Tongue (tissue), 2 donors: ENCODE results near the gene SNED1. TPM values are rescaled to one million over a fixed set of nuclear protein-coding genes. Genes with fewer than 3 reads are reported as not detected.
"Not testable (repeated sequence)": the region's sequence is repeated elsewhere in the genome, so short reads cannot be mapped to it uniquely, and the experiment has no call there.

Source experiments
- DNase-seq: peaks from one replicate; pipeline ENCODE4 v3.0.0-alpha.2; 2015
- total RNA-seq: library from RNA; depleted of rRNA; stranded (reverse); fragments of >200 nt; gene quantifications from one replicate; pipeline ENCODE4 v1.2.3, GENCODE V29; 2014

SNED1 gene
- total RNA-seq, 1 donor from 2014 or later, result 15.0 TPM

DNA sequence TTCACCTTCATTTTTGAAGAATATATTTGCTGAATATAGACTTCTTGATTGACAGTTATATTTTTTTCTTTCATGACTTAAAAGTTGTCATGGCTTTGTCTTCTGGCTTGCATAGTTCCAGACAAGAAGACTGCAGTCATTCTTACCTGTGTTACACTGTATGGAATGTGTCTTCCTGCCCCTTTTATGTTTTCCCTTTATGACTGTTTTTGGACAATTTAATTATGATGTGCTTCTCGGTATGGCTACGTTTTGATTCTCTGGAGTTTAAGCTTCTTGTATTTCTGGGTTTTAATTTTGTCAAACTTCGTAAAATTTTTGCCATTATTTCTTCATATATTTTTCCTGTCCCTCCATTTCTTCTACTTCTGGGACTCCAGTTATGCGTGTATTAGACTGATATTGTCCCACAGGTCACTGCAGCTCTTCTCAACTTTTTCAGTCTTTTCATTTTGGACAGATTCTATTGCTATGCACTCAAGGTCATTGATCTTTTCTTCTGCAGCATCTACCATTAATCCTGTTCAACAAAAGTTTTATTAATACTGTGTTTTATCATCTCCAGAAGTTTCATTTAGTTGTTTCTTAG lies 86.5 kb downstream of the SNED1 start:
- DNase-seq, result no peak

DNA sequence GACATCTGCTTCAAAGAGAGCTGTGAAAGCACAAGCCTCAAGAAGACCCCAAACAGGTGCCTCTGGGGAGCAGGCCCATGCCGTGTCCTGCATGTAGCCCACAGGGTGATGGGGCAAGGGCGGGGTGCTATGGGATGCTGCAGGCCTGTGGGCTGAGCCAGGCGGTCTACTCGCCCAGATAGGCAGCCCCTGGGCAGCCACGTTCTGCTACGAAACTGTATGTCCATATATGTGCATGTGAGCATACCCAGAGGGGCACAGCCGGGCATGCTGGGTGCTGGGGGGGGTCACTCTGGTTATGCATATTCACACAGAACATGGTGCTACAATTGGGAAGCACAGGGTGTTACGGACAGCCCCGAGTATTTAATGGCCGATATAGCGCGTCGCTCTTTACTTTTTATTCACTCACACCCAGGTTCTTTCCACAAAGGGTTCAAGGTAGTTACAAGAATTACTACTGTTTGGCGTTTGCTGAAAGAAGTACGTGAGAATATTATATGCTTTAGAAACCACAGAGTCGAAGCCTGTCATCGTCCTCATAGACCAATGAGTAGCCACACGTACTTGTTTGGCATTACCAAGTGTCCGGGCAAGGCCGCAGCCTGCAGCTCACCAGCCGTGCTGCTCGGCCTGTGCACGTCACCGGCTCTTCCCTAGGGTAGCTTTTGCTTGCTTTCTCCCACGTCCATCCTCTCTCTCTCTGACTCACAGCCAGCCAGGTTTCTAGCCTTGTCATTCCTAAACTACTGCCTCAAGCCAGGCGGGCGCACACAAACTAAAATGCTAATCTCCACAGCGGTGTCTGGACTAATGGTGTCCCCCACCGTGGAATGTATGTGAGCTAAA lies 89.2 kb downstream of the SNED1 start:
- no peak for DNase-seq

DNA sequence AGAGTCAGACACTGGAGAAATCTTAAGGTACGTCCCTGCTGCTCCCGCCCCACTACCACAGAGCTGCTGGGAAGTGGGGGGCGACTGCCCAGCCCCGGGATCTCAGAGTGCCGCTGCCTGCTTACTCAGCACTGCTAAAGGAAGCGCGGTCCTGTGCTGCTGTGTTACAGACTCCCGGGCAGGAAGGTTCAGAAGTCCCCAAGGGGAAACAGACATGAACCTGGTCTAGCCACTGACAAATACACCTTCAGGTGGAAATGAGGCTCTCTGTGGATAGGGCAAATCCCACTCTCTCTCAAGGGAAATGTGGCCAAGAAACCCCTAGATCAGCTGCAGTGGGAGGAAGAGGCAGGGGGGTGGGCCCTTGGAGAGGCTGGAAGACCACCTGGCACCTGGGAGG lies 90.0 kb downstream of the SNED1 start:
- DNase-seq, result no peak

DNA sequence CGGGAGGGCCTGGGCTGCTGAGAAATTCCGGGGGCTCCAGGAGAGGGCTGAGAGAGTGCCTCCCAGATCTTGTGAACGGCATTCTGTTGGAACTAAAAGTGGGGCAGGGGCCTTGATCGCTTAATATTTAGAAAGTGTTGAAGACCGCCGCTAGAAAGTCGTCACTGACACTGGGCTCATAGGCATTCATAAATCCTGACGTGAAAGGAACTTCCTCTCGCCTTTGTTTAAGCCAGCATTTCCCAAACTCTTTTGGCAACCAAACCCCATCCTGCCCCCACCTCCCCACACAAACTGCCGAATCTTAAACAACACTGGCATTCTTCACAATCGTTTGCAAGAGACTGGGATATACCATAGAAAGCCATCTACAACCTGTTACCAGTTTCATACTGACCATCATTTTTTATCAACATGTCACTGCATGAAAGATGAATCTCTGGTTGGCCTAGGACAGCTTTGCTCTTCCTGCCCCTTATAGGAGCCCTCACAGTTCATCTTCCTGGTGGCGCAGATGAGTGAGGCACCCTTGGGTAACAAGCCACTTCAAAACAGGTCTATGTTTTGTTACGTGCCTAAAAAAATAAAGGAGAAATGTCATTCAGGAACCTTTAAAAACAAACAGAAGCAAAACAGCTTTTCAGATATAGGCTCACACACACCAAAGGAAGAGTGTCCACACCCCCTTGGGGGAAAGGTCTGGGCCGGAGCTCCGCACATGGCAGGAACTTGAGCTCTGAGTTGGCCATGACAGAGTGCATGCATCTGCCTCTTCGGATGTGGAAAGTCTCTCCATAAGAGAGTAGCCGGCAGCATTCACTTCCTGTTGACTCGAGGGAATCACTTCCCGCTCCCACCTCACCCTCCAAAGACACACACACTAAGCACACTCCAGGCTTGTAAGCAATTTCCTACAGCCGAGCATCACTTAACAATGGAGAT lies 90.6 kb downstream of the SNED1 start:
- no peak for DNase-seq

DNA sequence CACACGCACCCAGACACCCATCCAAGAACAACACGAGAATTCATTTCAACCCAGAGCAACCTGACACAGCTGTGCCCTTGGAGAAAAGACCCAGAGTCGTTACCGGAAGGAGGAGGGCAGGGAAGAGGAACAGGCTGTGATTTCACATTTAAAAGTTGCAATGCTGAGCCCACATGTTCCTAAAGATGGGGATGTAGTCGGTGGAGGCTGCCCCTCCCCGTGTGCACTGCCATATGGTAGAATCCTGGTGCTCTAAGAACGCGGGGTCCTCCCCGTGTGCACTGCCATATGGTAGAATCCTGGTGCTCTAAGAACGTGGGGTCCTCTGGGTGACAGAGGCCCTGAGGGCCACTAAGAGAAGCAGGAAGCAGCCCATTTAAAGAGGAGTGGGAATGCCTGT lies 92.8 kb downstream of the SNED1 start:
- DNase-seq, result no peak

DNA sequence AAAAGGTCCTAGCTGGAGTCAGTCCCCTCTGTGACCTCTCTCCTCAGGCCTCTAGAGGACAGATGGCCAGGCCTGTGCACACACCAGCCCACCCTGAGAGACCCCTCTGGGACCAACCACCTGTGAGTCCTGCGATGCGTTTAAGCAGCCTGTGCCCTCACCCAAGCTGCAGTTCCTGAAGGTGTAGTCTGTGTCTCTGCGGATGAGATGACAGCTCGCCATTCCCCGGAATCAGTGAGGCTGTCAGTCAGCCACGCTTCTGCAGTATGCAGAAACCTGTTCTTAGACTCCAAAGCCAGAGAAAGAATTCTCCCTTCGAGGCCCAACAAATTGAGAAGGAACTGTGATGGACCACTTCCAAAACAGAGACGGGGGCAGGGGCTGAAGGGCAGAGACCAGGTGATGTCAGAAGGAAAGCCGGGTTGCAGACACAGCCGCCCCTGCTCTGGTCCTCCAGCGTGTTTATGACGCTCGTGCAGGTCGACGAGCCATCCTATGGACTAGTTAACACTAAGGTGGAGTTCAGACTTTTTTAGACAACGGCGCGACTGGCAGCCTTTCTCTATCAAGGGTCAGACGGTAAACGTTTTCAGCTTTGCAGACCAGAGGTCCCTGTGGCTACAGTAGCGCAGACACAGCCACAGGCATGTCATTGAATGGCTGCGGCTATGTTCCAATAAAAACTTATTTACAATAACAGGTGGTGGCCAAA lies 93.5 kb downstream of the SNED1 start:
- DNase-seq, result no peak

DNA sequence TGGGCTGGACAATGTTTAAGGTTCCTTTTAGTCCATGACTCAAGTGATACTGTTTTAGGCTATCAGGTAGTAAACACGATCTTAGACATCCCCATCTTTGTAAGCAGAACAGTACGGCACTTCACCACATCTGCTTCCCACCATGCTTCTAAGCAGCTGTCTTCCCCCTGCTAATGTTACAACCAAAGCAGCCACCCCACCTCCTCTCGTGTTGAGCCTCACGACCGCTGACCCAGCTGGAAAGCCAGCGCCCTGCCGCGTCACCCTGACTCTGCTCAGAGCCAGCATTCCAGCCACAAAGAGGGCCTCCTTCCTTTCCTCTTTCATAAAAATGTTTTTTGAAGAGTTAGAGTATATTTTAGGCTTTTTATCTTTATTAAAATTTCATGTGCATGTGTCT lies 94.3 kb downstream of the SNED1 start:
- DNase-seq, result no peak

DNA sequence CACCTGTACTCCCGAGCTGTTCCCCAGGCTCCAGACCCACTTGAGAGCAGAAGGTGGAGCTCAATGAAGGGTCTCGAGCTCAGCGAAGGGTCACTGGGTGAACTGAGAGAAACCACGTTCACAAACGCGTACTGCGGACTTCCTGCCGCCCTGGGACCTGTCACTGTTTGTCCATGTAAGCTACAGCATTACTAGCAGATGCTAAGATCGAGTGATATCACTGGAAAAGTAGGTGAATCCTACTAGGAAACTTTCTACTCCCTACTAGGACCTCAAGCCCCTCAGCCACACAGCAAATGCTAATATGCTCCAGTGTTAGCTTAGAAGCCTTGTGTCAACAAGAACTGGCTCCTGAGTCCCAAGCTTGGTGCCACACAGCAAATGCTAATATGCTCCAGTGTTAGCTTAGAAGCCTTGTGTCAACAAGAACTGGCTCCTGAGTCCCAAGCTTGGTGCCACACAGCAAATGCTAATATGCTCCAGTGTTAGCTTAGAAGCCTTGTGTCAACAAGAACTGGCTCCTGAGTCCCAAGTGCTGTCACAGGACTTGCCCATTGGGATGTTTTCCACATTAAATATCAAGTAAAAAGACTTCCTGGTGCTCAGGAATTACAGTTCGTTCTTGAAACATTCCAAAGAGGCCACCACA lies 94.8 kb downstream of the SNED1 start:
- DNase-seq, result not testable (repeated sequence)

DNA sequence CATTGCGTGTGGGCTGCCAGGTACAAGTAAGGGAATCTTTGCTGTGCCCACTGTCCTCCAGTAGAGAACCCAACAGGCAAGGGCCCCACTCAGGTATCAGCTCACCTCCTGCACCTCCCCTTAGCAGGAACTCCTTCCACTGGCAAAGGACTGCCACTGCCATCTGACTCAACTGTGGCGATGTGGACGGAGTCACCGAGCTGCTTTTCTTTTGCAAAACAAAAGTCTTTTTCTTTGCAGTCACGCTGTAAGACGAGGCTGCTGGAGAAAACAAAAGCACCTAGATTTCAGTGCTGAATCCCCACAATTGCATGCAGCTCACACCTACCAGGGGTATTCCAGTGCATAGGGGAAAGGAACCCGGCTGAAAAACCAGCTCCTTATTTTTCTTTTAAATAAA lies 95.8 kb downstream of the SNED1 start:
- no peak for DNase-seq

DNA sequence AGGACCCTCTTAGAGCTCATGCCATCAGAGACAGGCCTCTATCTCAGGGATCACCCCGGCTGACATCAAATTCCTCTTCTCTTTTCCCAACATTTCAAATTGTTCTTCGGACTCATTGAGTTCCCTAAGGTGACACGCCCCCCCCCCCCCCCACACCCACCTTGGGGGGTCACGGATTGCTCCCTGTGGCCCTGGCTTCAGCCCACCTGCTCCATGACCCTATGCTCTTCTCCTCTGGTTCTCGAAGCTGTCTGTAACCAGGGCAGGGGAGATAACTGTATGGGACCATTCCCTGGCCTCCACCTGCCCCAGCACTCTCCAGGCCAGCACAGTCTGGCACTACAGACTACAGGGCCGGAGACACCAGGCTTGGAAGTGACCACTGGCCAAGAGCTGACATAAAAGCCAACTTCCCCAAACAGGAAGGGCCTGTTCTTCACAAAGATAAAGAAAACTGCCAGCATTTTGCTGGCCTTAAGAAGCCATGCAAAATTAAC lies 96.6 kb downstream of the SNED1 start:
- no peak for DNase-seq

DNA sequence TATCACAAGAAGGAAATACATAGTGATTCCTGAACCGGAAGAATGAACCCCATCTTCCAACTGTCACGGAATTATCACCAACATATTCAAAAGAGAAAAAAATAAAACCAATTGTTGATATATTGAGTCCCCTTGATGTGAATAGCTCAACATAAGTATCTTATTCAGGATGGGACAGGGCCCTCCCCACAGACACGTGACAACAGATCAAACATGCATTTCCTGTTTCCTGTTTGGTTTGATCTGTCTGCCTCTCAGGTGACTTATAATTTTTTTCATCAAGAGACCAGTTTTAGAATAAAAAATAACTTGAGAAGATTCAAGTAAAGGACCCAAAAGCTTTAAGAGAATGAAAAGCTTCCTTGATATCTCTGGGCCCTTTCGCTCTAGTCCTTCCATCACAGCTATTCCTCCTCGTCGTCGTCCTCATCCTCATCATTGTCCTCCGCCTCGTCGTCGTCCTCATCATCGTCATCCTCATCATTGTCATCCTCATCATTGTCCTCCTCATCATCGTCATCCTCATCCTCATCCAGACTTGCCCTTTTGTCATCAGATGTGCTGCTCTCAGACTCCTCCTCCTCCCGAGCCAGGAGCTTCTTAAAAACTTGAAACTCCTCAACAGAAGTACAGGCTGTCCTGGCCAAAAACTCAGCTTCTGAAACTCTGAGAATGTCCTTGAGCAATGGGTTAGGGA lies 97.3 kb downstream of the SNED1 start:
- DNase-seq, result no peak

DNA sequence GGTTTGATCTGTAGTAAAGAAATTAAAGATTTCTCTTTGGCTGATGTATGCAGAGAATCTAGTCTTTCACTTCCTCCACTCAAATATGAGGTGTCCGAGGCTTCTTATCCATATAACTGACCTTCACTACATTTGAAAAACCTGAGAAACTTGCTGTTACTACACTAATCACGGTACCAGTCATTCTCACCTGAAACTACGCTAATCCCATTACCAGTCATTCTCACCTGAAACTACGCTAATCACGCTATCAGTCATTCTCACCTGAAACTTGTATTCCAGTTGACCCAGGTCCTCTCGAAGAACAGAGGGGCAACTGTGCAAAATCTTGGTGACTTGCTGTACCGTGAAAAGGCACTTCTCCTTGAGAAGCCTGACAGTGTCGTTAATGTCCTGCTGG lies 98.6 kb downstream of the SNED1 start:
- DNase-seq, result no peak

DNA sequence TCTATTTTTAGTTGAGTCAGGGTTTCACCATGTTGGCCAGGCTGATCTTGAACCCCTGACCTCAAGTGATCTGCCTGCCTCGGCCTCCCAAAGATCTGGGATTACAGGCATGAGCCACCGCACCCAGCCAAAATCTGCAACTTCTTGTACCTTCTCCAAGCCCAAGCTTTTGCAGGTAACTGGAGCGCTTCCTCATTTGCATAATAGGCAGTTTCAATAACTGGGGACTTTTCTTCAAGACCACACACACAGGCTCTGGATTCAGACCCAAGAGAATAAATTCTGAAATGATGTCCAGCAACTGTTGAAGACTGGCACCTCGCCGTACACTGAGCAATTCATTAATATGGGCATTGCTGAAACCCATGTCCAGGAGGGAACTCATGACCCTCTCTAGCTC lies 100.8 kb downstream of the SNED1 start:
- no peak for DNase-seq

DNA sequence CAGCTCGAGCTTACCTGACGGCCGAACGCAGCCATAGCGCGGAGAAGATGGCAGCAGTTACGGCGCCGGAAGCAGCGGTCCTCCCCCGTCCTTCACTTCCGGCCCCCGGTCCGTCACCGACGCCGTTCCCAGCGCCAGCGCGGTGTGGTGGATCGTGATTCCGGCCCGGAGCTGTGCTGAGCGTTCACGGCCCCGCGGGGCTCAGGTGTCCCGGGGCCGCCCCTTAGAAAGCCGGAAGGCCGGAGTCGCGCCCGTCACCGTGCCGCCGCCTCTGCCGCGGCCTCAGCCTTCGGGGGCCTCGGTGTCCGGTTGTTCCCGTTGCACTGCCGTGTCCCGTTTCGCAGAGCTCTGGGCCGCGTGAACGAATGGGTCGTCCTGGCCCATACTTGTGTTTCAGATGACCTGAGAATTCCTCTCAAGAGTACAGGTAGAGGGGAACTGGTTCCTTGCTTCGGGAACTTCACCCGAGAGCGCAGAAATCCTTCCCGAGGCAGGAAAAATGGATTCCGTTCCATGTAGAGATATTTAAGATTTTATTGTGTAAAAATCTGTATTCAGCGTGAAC lies 103.9 kb downstream of the SNED1 start, which contains the start of gene MTERF4:
MTERF4 (minus strand) TSS at position 49 of the 565 bp plus-strand sequence; CDS start at position 35, 14 bp downstream.
- peak; percentile 94 for DNase-seq

DNA sequence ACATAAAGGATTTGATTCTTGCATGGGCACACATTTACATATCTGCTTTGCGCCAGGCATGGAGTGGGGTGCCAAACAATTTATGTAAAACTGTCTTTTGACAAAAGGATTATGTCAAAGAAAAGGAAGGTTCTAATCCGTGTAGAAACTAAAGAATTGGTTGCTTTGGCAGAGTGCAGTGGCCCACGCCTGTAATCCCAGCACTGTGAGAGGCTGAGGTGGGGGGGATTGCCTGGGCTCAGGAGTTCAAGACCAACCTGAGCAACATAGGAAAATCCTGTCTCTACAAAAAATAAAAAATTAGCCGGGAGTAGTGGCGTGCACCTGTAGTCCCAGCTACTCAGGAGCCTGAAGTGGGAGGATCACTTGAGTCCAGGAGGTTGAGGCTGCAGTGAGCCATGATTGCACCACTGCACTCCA lies 104.8 kb downstream of the SNED1 start:
- DNase-seq, result no peak

DNA sequence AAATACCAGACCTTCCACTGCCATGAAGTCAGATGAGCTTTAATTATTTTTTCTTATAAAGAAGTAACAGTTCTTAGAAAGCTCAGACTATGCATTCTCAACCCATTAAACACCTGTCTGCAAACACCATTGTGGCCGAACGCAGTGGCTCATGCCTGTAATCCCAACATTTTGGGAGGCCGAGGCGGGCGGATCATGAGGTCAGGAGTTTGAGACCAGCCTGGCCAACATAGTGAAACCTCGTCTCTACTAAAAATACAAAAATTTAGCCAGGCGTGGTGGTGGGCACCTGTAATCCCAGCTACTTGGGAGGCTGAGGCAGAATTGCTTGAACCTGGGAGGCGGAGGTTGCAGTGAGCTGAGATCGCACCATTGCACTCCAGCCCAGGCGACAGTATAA lies 106.2 kb downstream of the SNED1 start:
- not testable (repeated sequence) for DNase-seq

DNA sequence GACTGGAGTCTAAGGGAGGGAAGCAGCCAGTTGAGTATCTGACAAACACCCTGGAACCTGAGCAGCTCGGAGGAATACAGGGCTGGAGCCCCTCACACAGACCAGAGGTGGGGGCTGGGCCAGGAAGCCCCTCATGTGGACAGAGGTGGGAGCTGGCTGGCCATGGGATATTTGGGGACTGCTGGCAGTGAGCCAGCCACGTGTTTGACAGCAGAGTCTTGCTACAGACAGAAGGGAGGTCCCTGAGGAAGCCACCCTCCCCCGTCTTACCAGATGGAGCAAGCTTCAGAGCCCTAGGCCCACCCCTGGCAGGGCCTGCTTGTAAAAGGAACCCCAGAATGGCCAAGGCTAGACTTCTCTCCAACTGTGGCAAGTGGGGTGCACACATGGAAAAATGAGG lies 107.2 kb downstream of the SNED1 start:
- DNase-seq, result no peak

DNA sequence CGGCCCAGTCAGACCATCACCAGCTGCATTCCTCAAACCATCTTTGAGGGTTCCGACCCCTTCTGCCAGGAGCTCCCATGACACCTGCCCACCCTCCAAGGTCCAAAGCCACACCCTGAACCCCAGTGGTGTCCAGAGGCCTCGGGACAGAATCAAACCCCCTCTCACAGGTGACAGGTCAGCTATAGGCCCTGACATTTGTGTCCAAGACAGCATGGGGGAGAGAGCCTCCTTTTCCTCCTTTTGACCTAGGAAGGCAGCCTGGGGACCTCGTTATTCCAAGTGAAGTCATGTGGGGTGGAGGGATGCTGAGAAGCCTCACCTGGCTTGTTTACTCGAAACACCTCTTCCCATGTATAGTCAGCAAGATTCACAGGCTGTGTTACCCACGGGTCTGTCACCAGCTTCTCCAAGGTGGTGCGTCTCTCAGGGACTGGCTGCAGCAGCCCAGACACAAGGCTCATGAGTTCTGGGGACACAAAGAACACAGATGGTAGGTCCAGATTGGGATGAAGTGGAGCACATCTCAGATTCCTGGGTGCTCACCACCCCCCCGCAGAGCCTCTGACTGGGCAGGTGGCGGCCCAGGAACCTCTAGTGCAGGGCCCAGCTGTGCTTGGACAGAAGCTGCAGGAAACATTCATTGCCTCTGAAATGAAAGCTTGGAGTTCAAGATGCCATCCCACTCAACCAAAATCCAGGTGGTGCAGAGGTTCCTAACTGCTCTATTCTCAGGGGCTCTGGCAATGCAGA lies 108.8 kb downstream of the SNED1 start:
- DNase-seq, result no peak
